ENCODE measurements around the gene ZNRF1.

ZNRF1 gene

GRCh38 chr16:75073545-75074303 lies 74.9 kb downstream of the ZNRF1 start:
- no peak overlapping the region for H3K4me3 ChIP-seq (ENCODE audit: insufficient read depth, low read depth, low read length, poor library complexity, severe bottlenecking)
- H3K4me1 ChIP-seq (ENCODE audit: control insufficient read depth, insufficient read depth, low read length, poor library complexity, severe bottlenecking): peaks cover 30% of the 10 kb centered on the region
- H3K27ac ChIP-seq (ENCODE audit: insufficient read depth, low read length, poor library complexity, severe bottlenecking): no peak overlapping the region
- H3K27me3 ChIP-seq (replicated peaks; ENCODE audit: control insufficient read depth, insufficient read depth, low read length, poor library complexity, severe bottlenecking): no peaks in the 10 kb centered on the region
- DNase-seq: no peak
- no peaks in the 10 kb centered on the region for H3K36me3 ChIP-seq (ENCODE audit: control insufficient read depth, insufficient read depth, low read length)
- H3K9me3 ChIP-seq (ENCODE audit: control insufficient read depth, low read length): no peaks in the 10 kb centered on the region

GRCh38 chr16:75074304-75074793 lies 75.5 kb downstream of the ZNRF1 start:
- Histone ChIP-seq H3K4me1 (ENCODE audit: control insufficient read depth, insufficient read depth, low read length, poor library complexity, severe bottlenecking) (peaks cover 30% of the 10 kb centered on the region), H3K27ac (ENCODE audit: insufficient read depth, low read length, poor library complexity, severe bottlenecking) (no peak overlapping the region), H3K9me3 (ENCODE audit: control insufficient read depth, low read length) (no peaks in the 10 kb centered on the region), H3K27me3 (replicated peaks; ENCODE audit: control insufficient read depth, insufficient read depth, low read length, poor library complexity, severe bottlenecking) (no peaks in the 10 kb centered on the region), H3K4me3 (ENCODE audit: insufficient read depth, low read depth, low read length, poor library complexity, severe bottlenecking) (no peak overlapping the region), H3K36me3 (ENCODE audit: control insufficient read depth, insufficient read depth, low read length) (no peaks in the 10 kb centered on the region)
- no peak for DNase-seq

- H3K4me3 ChIP-seq (ENCODE audit: insufficient read depth, low read depth, low read length, poor library complexity, severe bottlenecking): no peak overlapping the region
- peaks cover 30% of the 10 kb centered on the region for H3K4me1 ChIP-seq (ENCODE audit: control insufficient read depth, insufficient read depth, low read length, poor library complexity, severe bottlenecking)
- H3K27me3 ChIP-seq (replicated peaks; ENCODE audit: control insufficient read depth, insufficient read depth, low read length, poor library complexity, severe bottlenecking): no peaks in the 10 kb centered on the region
- peak overlapping the region; percentile 58 for H3K27ac ChIP-seq (ENCODE audit: insufficient read depth, low read length, poor library complexity, severe bottlenecking)
- H3K9me3 ChIP-seq (ENCODE audit: control insufficient read depth, low read length): no peaks in the 10 kb centered on the region
- DNase-seq: peak; percentile 76 to 89 (median 81)
- H3K36me3 ChIP-seq (ENCODE audit: control insufficient read depth, insufficient read depth, low read length): no peaks in the 10 kb centered on the region
These were observed 76.3 kb downstream of the ZNRF1 start for GRCh38 chr16:75074920-75075687.

- Histone ChIP-seq H3K4me1 (ENCODE audit: control insufficient read depth, insufficient read depth, low read length, poor library complexity, severe bottlenecking) (peaks cover 30% of the 10 kb centered on the region), H3K9me3 (ENCODE audit: control insufficient read depth, low read length) (no peaks in the 10 kb centered on the region), H3K4me3 (ENCODE audit: insufficient read depth, low read depth, low read length, poor library complexity, severe bottlenecking) (no peak overlapping the region), H3K27me3 (replicated peaks; ENCODE audit: control insufficient read depth, insufficient read depth, low read length, poor library complexity, severe bottlenecking) (no peaks in the 10 kb centered on the region), H3K36me3 (ENCODE audit: control insufficient read depth, insufficient read depth, low read length) (no peaks in the 10 kb centered on the region), H3K27ac (ENCODE audit: insufficient read depth, low read length, poor library complexity, severe bottlenecking) (peak overlapping the region; percentile 58)
- DNase-seq: no peak
These were observed 77.0 kb downstream of the ZNRF1 start for GRCh38 chr16:75075688-75076268.

- no peaks in the 10 kb centered on the region for H3K27me3 ChIP-seq (replicated peaks; ENCODE audit: control insufficient read depth, insufficient read depth, low read length, poor library complexity, severe bottlenecking)
- H3K9me3 ChIP-seq (ENCODE audit: control insufficient read depth, low read length): no peaks in the 10 kb centered on the region
- H3K4me1 ChIP-seq (ENCODE audit: control insufficient read depth, insufficient read depth, low read length, poor library complexity, severe bottlenecking): peaks cover 30% of the 10 kb centered on the region
- no peak overlapping the region for H3K4me3 ChIP-seq (ENCODE audit: insufficient read depth, low read depth, low read length, poor library complexity, severe bottlenecking)
- no peak overlapping the region for H3K27ac ChIP-seq (ENCODE audit: insufficient read depth, low read length, poor library complexity, severe bottlenecking)
- DNase-seq: no peak
- H3K36me3 ChIP-seq (ENCODE audit: control insufficient read depth, insufficient read depth, low read length): no peaks in the 10 kb centered on the region
These were observed 80.1 kb downstream of the ZNRF1 start for GRCh38 chr16:75078886-75079285.

GRCh38 chr16:75079346-75079926 lies 80.6 kb downstream of the ZNRF1 start:
- DNase-seq: no peak
- Histone ChIP-seq H3K4me3 (ENCODE audit: insufficient read depth, low read depth, low read length, poor library complexity, severe bottlenecking) (no peak overlapping the region), H3K27ac (ENCODE audit: insufficient read depth, low read length, poor library complexity, severe bottlenecking) (no peak overlapping the region)

GRCh38 chr16:75080205-75081029 lies 81.6 kb downstream of the ZNRF1 start:
- Histone ChIP-seq H3K4me3 (ENCODE audit: insufficient read depth, low read depth, low read length, poor library complexity, severe bottlenecking) (no peak overlapping the region), H3K27ac (ENCODE audit: insufficient read depth, low read length, poor library complexity, severe bottlenecking) (no peak overlapping the region), H3K36me3 (ENCODE audit: control insufficient read depth, insufficient read depth, low read length) (no peaks in the 10 kb centered on the region), H3K4me1 (ENCODE audit: control insufficient read depth, insufficient read depth, low read length, poor library complexity, severe bottlenecking) (peaks cover 22% of the 10 kb centered on the region), H3K9me3 (ENCODE audit: control insufficient read depth, low read length) (no peaks in the 10 kb centered on the region), H3K27me3 (replicated peaks; ENCODE audit: control insufficient read depth, insufficient read depth, low read length, poor library complexity, severe bottlenecking) (no peaks in the 10 kb centered on the region)
- no peak for DNase-seq

More at GRCh38 chr16:75079346-75079926, 80.6 kb downstream of the ZNRF1 start:
- Histone ChIP-seq H3K9me3 (ENCODE audit: control insufficient read depth, low read length) (no peaks in the 10 kb centered on the region), H3K4me1 (ENCODE audit: control insufficient read depth, insufficient read depth, low read length, poor library complexity, severe bottlenecking) (peaks cover 25% of the 10 kb centered on the region), H3K36me3 (ENCODE audit: control insufficient read depth, insufficient read depth, low read length) (no peaks in the 10 kb centered on the region), H3K27me3 (replicated peaks; ENCODE audit: control insufficient read depth, insufficient read depth, low read length, poor library complexity, severe bottlenecking) (no peaks in the 10 kb centered on the region)

GRCh38 chr16:75081179-75081859 lies 82.5 kb downstream of the ZNRF1 start:
- H3K4me1 ChIP-seq (ENCODE audit: control insufficient read depth, insufficient read depth, low read length, poor library complexity, severe bottlenecking): peaks cover 13% of the 10 kb centered on the region
- no peaks in the 10 kb centered on the region for H3K27me3 ChIP-seq (replicated peaks; ENCODE audit: control insufficient read depth, insufficient read depth, low read length, poor library complexity, severe bottlenecking)
- H3K4me3 ChIP-seq (ENCODE audit: insufficient read depth, low read depth, low read length, poor library complexity, severe bottlenecking): no peak overlapping the region
- H3K9me3 ChIP-seq (ENCODE audit: control insufficient read depth, low read length): no peaks in the 10 kb centered on the region
- no peak for DNase-seq
- H3K27ac ChIP-seq (ENCODE audit: insufficient read depth, low read length, poor library complexity, severe bottlenecking): no peak overlapping the region
- H3K36me3 ChIP-seq (ENCODE audit: control insufficient read depth, insufficient read depth, low read length): no peaks in the 10 kb centered on the region

- Histone ChIP-seq H3K36me3 (ENCODE audit: control insufficient read depth, insufficient read depth, low read length) (no peaks in the 10 kb centered on the region), H3K4me3 (ENCODE audit: insufficient read depth, low read depth, low read length, poor library complexity, severe bottlenecking) (no peak overlapping the region), H3K27ac (ENCODE audit: insufficient read depth, low read length, poor library complexity, severe bottlenecking) (no peak overlapping the region), H3K4me1 (ENCODE audit: control insufficient read depth, insufficient read depth, low read length, poor library complexity, severe bottlenecking) (no peaks in the 10 kb centered on the region), H3K27me3 (replicated peaks; ENCODE audit: control insufficient read depth, insufficient read depth, low read length, poor library complexity, severe bottlenecking) (no peaks in the 10 kb centered on the region), H3K9me3 (ENCODE audit: control insufficient read depth, low read length) (no peaks in the 10 kb centered on the region)
- DNase-seq: no peak
These were observed 85.0 kb downstream of the ZNRF1 start for GRCh38 chr16:75083813-75084212.

Data from effector memory CD4-positive, alpha-beta T cell (primary cell).